ENCODE data around the gene RAB28.

GRCh38 chr4:13455411-13455810 lies 28.7 kb downstream of the RAB28 start:
- TF ChIP-seq POLR2A (IDR thresholded peaks at IDR 0.05; ENCODE audit: borderline replicate concordance, extremely low read depth, insufficient read depth, insufficient read length) (no peak), CTCF (IDR thresholded peaks at IDR 0.05 in 2 of 3, conservative IDR thresholded peaks at IDR 0.05 in 1 of 3; ENCODE audit: borderline replicate concordance in 1 of 3, insufficient read depth in 1 of 3, low read depth in 2 of 3, low read length in 2 of 3) (no peak), POLR2AphosphoS5 (IDR thresholded peaks at IDR 0.05; ENCODE audit: low read depth, low read length) (no peak), CEBPB (IDR thresholded peaks at IDR 0.05; ENCODE audit: low read depth) (no peak), ZBTB33 (IDR thresholded peaks at IDR 0.05; ENCODE audit: extremely low read depth, insufficient replicate concordance, low read length) (no peak), RAD21 (IDR thresholded peaks at IDR 0.05; ENCODE audit: low read depth) (no peak), ZNF274 (IDR thresholded peaks at IDR 0.05; ENCODE audit: low read depth, low read length) (no peak), EZH2 (IDR thresholded peaks at IDR 0.05) (no peak), EZH2phosphoT487 (IDR thresholded peaks at IDR 0.05; ENCODE audit: borderline replicate concordance) (no peak), MAX (IDR thresholded peaks at IDR 0.05) (no peak), TCF7L2 (IDR thresholded peaks at IDR 0.05; ENCODE audit: borderline replicate concordance, extremely low read depth, insufficient read depth, insufficient read length) (no peak), FOSL1 (IDR thresholded peaks at IDR 0.05; ENCODE audit: low read depth) (no peak), ELF1 (IDR thresholded peaks at IDR 0.05; ENCODE audit: borderline replicate concordance, low read depth) (no peak), JUND (IDR thresholded peaks at IDR 0.05) (no peak)

Data from HCT116 (cell line).